Thyroid gland (tissue), 4 donors: ENCODE results near the gene NPR1. TPM values are rescaled to one million over a fixed set of nuclear protein-coding genes. Genes with fewer than 3 reads are reported as not detected.

Source experiments
- DNase-seq, 2 donors: peaks; one replicate each; pipeline ENCODE4 v3.0.0-alpha.2; 2019
- H3K27ac ChIP-seq, 3 donors: fragments of 200-600 bp; sonication (generic); 1 replicate in 2 of 3; 2 replicates in 1 of 3; pipeline ENCODE4 v1.5.1; 2016 to 2019; ENCODE audit warnings: mild to moderate bottlenecking in 1 of 3, moderate library complexity in 1 of 3
- H3K27me3 ChIP-seq: fragments of 200-600 bp; sonication (generic); one replicate; pipeline ENCODE4 v1.5.1; 2019
- H3K36me3 ChIP-seq, 2 donors: fragments of 200-600 bp; sonication (generic); one replicate each; pipeline ENCODE4 v1.5.1; 2016 to 2019
- H3K4me1 ChIP-seq, 2 donors: fragments of 200-600 bp; sonication (generic); one replicate each; pipeline ENCODE4 v1.5.1; 2017 to 2019
- H3K4me3 ChIP-seq, 3 donors: fragments of 200-600 bp; sonication (generic); replicated peaks in 1 of 3; 1 replicate in 2 of 3; 2 replicates in 1 of 3; pipeline ENCODE4 v1.5.1; 2016; ENCODE audit warnings: mild to moderate bottlenecking in 1 of 3
- H3K9me3 ChIP-seq: fragments of 200-600 bp; sonication (generic); one replicate; pipeline ENCODE4 v1.5.1; 2017
- POLR2A ChIP-seq, 2 donors: fragments of 450-650 bp; IDR thresholded peaks; one replicate each; pipeline ENCODE4 v1.6.1; 2017; ENCODE audit warnings: antibody characterized with exemption in 2 of 2, mild to moderate bottlenecking in 2 of 2, moderate library complexity in 1 of 2
- WGBS, 2 donors: methylation state at CpG; one replicate each; pipeline ENCODE4 v1.1.5; 2017; 5-methylcytosine and 5-hydroxymethylcytosine counted together
- intact Hi-C: fragments of 100-400 bp; cut with DNase I; formaldehyde crosslinking; loops from one replicate; pipeline ENCODE4 v1.15.1; 2023
- total RNA-seq, 4 donors: library from RNA; depleted of rRNA; stranded (reverse); fragments of >200 nt; gene quantifications; one replicate each; pipeline ENCODE4 v1.2.3, GENCODE V29; 2016
- TF ChIP-seq, protein P1 (sequence below), 6 experiments: fragments of 200-600 bp in 3 of 6; fragments of 450-650 bp in 3 of 6; sonication (generic) in 3 of 6; IDR thresholded peaks; one replicate each; pipeline ENCODE4 v1.5.1; 2016 to 2019; ENCODE audit warnings: antibody characterized with exemption in 6 of 6, mild to moderate bottlenecking in 2 of 6, inconsistent platforms in 1 of 6, moderate library complexity in 1 of 6

Gene NPR1
- total RNA-seq, 4 donors from 2014 or later, result 20.9 to 35.1 (median 30.0) TPM

DNA sequence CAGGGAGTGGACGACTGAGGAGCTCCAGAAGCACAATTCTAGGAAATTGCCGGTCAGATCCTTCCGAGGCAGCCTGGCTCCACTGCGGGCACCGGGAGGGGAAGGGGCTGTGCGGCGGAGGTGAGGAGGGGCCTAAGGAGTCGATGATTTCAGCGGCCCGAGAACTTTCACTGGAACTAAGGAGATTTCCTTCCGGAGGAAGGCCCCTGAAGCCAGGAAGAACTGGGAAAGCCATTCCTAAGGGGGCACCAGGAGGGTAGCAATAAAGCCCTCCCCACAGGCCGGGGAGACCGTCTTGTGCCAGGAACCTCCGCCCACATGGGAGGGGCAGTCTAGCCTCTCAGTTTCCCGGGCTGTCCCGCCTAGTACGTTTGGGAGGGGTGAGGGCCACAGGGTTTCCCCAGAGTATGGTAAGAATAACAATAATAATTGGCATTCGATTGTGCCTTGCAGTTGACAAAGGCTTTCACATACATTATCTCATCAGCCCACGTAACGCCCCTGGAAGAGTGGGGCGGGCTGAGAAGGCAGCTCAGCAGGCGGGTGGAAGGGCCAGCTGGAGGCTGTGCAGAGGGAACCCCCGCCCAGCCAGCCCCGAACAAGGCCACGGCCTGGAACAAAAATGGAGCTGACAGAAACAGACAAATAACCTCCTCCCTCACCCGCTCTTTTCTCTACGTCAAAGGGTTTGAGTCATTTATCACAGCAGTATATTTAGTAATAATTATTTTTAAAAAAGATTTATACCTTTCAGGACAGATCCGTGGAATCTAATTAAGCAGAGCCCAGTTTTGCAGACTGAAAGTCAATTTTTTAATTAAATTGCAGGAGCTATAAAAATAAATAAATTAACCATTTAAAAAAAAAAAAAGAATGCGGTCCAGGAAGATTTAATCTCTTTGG lies 19.8 kb downstream of the NPR1 start:
- peak overlapping the region; percentile 24 to 82 (median 60) for H3K27ac ChIP-seq
- intact Hi-C loops, result no loop called here
- TF ChIP-seq POLR2A (IDR thresholded peaks at IDR 0.05), result no peak
- TF ChIP-seq, protein P1, sequence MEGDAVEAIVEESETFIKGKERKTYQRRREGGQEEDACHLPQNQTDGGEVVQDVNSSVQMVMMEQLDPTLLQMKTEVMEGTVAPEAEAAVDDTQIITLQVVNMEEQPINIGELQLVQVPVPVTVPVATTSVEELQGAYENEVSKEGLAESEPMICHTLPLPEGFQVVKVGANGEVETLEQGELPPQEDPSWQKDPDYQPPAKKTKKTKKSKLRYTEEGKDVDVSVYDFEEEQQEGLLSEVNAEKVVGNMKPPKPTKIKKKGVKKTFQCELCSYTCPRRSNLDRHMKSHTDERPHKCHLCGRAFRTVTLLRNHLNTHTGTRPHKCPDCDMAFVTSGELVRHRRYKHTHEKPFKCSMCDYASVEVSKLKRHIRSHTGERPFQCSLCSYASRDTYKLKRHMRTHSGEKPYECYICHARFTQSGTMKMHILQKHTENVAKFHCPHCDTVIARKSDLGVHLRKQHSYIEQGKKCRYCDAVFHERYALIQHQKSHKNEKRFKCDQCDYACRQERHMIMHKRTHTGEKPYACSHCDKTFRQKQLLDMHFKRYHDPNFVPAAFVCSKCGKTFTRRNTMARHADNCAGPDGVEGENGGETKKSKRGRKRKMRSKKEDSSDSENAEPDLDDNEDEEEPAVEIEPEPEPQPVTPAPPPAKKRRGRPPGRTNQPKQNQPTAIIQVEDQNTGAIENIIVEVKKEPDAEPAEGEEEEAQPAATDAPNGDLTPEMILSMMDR (IDR thresholded peaks at IDR 0.05), result no peak
- H3K9me3 ChIP-seq, result no peaks in the 10 kb centered on the region
- peak; percentile 6 to 22 for DNase-seq
- H3K4me3 ChIP-seq, result no peak overlapping the region
- peaks cover 0 to 9% of the 10 kb centered on the region in 2 donors for H3K4me1 ChIP-seq
- H3K36me3 ChIP-seq, result no peaks in the 10 kb centered on the region
- H3K27me3 ChIP-seq, result no peaks in the 10 kb centered on the region
- 34 to 45% methylated on average over 25 to 29 of the region's 29 CpGs for WGBS, 2 donors

DNA sequence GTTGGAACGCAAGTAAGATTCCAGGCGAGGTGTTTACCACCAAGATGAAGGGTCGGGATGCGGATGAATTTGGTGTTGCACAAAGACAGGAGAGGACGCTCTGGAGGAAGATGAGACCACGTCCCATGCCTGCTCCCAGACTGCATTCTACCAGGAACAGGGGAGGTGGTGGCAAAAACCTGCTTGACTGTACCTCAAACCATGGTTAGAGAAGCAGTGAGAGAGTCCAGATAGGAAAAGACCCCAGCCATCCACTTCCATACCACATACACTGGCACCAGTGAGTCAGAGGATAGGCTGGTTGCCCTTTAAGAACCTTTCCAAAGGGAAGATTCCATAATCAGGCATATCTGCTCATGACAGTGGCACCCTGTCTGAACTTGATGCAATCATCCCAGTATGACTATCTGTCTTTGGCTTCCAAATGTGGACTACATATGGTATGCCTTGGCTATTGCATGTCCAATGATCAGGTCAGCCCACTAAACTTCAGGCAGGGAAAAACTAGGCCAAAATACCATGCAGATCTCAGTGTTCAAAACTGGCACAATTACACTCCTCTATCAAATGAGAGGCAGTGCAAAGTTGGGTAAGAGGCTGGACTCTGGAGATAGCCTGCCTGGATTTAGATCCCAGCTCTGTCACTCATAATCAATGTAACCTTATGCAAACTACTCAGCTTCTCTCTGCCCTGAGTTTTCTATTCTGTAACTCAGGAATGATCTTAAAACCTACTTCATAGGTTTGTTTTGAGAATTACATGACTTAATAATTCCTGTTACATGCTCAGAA lies 20.6 kb downstream of the NPR1 start:
- H3K9me3 ChIP-seq, result no peaks in the 10 kb centered on the region
- H3K27me3 ChIP-seq, result no peaks in the 10 kb centered on the region
- no peak overlapping the region for H3K4me3 ChIP-seq
- peak overlapping the region in 2 of 3 donors; percentile 60 to 82 for H3K27ac ChIP-seq
- H3K4me1 ChIP-seq, result peaks cover 0 to 9% of the 10 kb centered on the region in 2 donors
- intact Hi-C loops, result no loop called here
- no peak for DNase-seq
- 87 to 89% methylated on average over 6 of the region's 6 CpGs for WGBS, 2 donors
- no peak for TF ChIP-seq POLR2A (IDR thresholded peaks at IDR 0.05)
- TF ChIP-seq, protein P1 (IDR thresholded peaks at IDR 0.05), result no peak
- no peaks in the 10 kb centered on the region for H3K36me3 ChIP-seq

DNA sequence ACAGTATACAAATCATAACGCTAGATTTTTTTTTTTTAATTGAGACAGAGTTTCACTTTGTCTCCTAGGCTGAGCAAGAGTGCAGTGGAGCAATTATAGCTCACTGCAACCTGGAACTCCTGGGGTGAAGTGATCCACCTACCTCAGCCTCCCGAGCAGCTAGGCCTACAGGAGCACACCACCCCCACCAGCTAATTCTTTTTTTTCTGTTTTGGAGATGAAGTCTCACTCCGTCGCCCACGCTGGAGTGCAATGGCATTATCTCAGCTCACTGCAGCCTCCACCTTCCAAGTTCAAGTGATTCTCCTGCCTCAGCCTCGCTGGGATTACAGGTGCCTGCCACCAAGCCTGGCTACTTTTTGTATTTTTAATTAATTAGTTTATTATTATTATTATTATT lies 21.3 kb downstream of the NPR1 start:
- TF ChIP-seq, protein P1 (IDR thresholded peaks at IDR 0.05), result no peak
- no peak for TF ChIP-seq POLR2A (IDR thresholded peaks at IDR 0.05)
- Histone ChIP-seq H3K9me3 (no peaks in the 10 kb centered on the region), H3K36me3 (no peaks in the 10 kb centered on the region), H3K27me3 (no peaks in the 10 kb centered on the region), H3K4me3 (no peak overlapping the region), H3K4me1 (peaks cover 0 to 9% of the 10 kb centered on the region in 2 donors), H3K27ac (no peak overlapping the region)
- intact Hi-C loops, result no loop called here
- DNase-seq, result no peak
- WGBS, 2 donors, result 89 to 92% methylated on average over 6 of the region's 6 CpGs

DNA sequence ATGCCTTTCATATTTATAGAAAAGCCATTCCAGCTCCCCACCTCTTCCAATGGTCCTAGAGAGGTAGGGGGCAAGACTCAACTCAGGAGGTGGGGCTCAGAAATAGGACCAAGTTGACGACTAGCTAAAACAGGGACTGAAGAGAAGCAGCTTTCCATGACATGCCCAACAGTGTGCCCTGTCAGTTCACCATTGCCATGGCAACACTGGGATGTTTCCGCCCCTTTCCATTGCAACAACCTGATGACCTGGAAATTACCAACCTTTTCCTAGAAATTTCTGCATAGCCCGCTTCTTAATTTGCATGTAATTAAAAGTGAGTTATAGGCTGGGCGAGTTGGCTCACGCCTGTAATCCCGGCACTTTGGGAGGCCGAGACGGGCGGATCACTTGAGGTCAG lies 27.0 kb downstream of the NPR1 start:
- WGBS, 2 donors, result 93 to 97% methylated on average over 9 of the region's 9 CpGs
- H3K9me3 ChIP-seq, result no peaks in the 10 kb centered on the region
- intact Hi-C loops, result no loop called here

More for the DNA sequence above, 27.0 kb downstream of the NPR1 start:
- no peak overlapping the region for H3K4me3 ChIP-seq
- DNase-seq, result no peak
- no peaks in the 10 kb centered on the region for H3K27me3 ChIP-seq
- no peaks in the 10 kb centered on the region for H3K36me3 ChIP-seq
- no peaks in the 10 kb centered on the region for H3K4me1 ChIP-seq
- H3K27ac ChIP-seq, result no peak overlapping the region
- TF ChIP-seq POLR2A (IDR thresholded peaks at IDR 0.05), result no peak
- TF ChIP-seq, protein P1 (IDR thresholded peaks at IDR 0.05), result no peak
